ENCODE data around the gene TMEM114. TPM values are rescaled to one million over a fixed set of nuclear protein-coding genes. Genes with fewer than 3 reads are reported as not detected.

TMEM114 gene
- total and polyA plus RNA-seq, 3 experiments from 2014 or later = not detected

- ChIA-PET CTCF (no interaction called here), POLR2A (no interaction called here)
- no peaks in the 10 kb centered on the region for H3K9me3 ChIP-seq (ENCODE audit: low read length)
- Mint-ChIP-seq H3K9me3 (no peaks in the 10 kb centered on the region), H3K36me3 (peaks cover 0 to 23% (median 0%) of the 10 kb centered on the region in 3 donors), H3K4me1 (peaks cover 17 to 36% (median 29%) of the 10 kb centered on the region in 3 donors), H3K27ac (peak overlapping the region; percentile 10 to 93 (median 88)), H3K4me3 (peak overlapping the region; percentile 90 to 97 (median 93)), H3K27me3 (peaks cover 5 to 7% of the 10 kb centered on the region in 2 donors)
- peaks cover 15% of the 10 kb centered on the region for H3K4me1 ChIP-seq (ENCODE audit: insufficient read depth, low read length)
- DNase-seq = no peak
- no peaks in the 10 kb centered on the region for H3K27me3 ChIP-seq (ENCODE audit: insufficient read depth, low read length, poor library complexity, severe bottlenecking)
- H3K27ac ChIP-seq (ENCODE audit: low read depth, low read length) = no peak overlapping the region
- H3K4me3 ChIP-seq (ENCODE audit: low read length) = peak overlapping the region; percentile 96
- no peaks in the 10 kb centered on the region for H3K36me3 ChIP-seq (ENCODE audit: insufficient read depth, low read length)
These were observed 30.9 kb upstream of the TMEM114 start for GRCh38 chr16:8621222-8621571.

GRCh38 chr16:8620535-8620934 is 30.2 kb upstream of the TMEM114 start:
- Mint-ChIP-seq H3K4me3 (peak overlapping the region; percentile 90 to 97 (median 93)), H3K9me3 (no peaks in the 10 kb centered on the region), H3K27me3 (peaks cover 7 to 11% of the 10 kb centered on the region in 2 donors), H3K4me1 (peaks cover 17 to 31% (median 29%) of the 10 kb centered on the region in 3 donors), H3K36me3 (peaks cover 0 to 17% (median 0%) of the 10 kb centered on the region in 3 donors), H3K27ac (peak overlapping the region in 4 of 8 donors; percentile 58 to 89 (median 88))
- ChIA-PET POLR2A (no interaction called here), CTCF (no interaction called here)
- Histone ChIP-seq H3K4me3 (ENCODE audit: low read length) (no peak overlapping the region), H3K36me3 (ENCODE audit: insufficient read depth, low read length) (no peaks in the 10 kb centered on the region), H3K27ac (ENCODE audit: low read depth, low read length) (no peak overlapping the region), H3K4me1 (ENCODE audit: insufficient read depth, low read length) (peaks cover 15% of the 10 kb centered on the region), H3K9me3 (ENCODE audit: low read length) (no peaks in the 10 kb centered on the region), H3K27me3 (ENCODE audit: insufficient read depth, low read length, poor library complexity, severe bottlenecking) (no peaks in the 10 kb centered on the region)
- DNase-seq = no peak

GRCh38 chr16:8619671-8620370 is 29.5 kb upstream of the TMEM114 start:
- H3K4me3 ChIP-seq (ENCODE audit: low read length) = no peak overlapping the region
- POLR2A ChIA-PET = no interaction called here
- Mint-ChIP-seq H3K27me3 (peaks cover 7 to 11% of the 10 kb centered on the region in 2 donors), H3K27ac (peak overlapping the region in 1 of 8 donors; percentile 24), H3K9me3 (no peaks in the 10 kb centered on the region), H3K4me1 (peaks cover 13 to 26% (median 25%) of the 10 kb centered on the region in 3 donors), H3K4me3 (peak overlapping the region in 3 of 7 donors; percentile 12 to 90 (median 24)), H3K36me3 (peaks cover 0 to 11% (median 0%) of the 10 kb centered on the region in 3 donors)
- DNase-seq = no peak
- peaks cover 15% of the 10 kb centered on the region for H3K4me1 ChIP-seq (ENCODE audit: insufficient read depth, low read length)
- CTCF ChIA-PET = no interaction called here
- H3K36me3 ChIP-seq (ENCODE audit: insufficient read depth, low read length) = no peaks in the 10 kb centered on the region
- H3K27ac ChIP-seq (ENCODE audit: low read depth, low read length) = no peak overlapping the region
- H3K27me3 ChIP-seq (ENCODE audit: insufficient read depth, low read length, poor library complexity, severe bottlenecking) = no peaks in the 10 kb centered on the region
- H3K9me3 ChIP-seq (ENCODE audit: low read length) = no peaks in the 10 kb centered on the region

- no peaks in the 10 kb centered on the region for H3K9me3 ChIP-seq (ENCODE audit: low read length)
- Mint-ChIP-seq H3K36me3 (no peaks in the 10 kb centered on the region), H3K27ac (no peak overlapping the region), H3K4me3 (no peak overlapping the region), H3K9me3 (no peaks in the 10 kb centered on the region), H3K4me1 (no peaks in the 10 kb centered on the region), H3K27me3 (peaks cover 16 to 40% of the 10 kb centered on the region in 2 donors)
- CTCF ChIA-PET = no interaction called here
- DNase-seq = no peak
- no peak overlapping the region for H3K4me3 ChIP-seq (ENCODE audit: low read length)
- no peak overlapping the region for H3K27ac ChIP-seq (ENCODE audit: low read depth, low read length)
- no peaks in the 10 kb centered on the region for H3K4me1 ChIP-seq (ENCODE audit: insufficient read depth, low read length)
- POLR2A ChIA-PET = no interaction called here
- H3K36me3 ChIP-seq (ENCODE audit: insufficient read depth, low read length) = no peaks in the 10 kb centered on the region
- no peaks in the 10 kb centered on the region for H3K27me3 ChIP-seq (ENCODE audit: insufficient read depth, low read length, poor library complexity, severe bottlenecking)
These were observed 24.2 kb upstream of the TMEM114 start for GRCh38 chr16:8614435-8615029.

DNA sequence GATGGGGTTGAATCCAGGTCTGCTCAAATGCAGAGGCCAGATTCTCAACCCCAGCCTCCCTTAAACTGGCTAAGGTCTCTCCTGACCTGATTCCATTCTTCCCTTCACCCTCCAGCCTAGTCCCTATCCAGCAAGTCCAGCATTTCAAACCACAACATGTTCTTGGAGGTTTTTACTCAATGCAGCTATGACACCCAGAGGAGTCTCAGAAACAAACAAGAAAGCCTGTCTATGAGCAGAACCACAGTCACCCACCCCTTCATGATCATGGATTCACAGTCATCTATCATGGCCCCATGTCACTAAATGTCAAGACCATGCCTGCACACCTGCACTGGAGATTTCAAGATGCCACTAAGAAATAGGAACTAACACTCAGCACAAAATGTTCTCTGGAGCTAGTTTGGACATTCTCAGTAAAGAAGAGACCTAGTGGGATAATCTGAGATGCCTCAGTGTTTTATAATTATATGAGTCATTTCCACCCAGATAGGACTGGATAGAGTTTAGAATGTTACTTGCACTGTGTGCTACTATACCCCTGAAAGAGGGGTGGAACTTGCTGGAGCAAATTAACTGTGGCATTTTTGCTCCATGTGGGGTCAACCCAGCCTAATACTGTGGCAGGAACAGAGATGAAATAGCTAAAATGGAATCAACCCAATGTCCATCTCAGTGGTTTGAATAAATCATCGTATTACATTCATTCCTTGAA is 21.7 kb upstream of the TMEM114 start:
- H3K4me1 Mint-ChIP-seq = no peaks in the 10 kb centered on the region
- no peaks in the 10 kb centered on the region for H3K36me3 Mint-ChIP-seq
- no peak overlapping the region for H3K27ac Mint-ChIP-seq
- Histone ChIP-seq H3K27me3 (ENCODE audit: insufficient read depth, low read length, poor library complexity, severe bottlenecking) (no peaks in the 10 kb centered on the region), H3K36me3 (ENCODE audit: insufficient read depth, low read length) (no peaks in the 10 kb centered on the region), H3K4me3 (ENCODE audit: low read length) (no peak overlapping the region), H3K9me3 (ENCODE audit: low read length) (no peaks in the 10 kb centered on the region), H3K27ac (ENCODE audit: low read depth, low read length) (no peak overlapping the region), H3K4me1 (ENCODE audit: insufficient read depth, low read length) (no peaks in the 10 kb centered on the region)
- ChIA-PET POLR2A (no interaction called here), CTCF (no interaction called here)
- H3K9me3 Mint-ChIP-seq = no peaks in the 10 kb centered on the region
- peaks cover 19 to 49% of the 10 kb centered on the region in 2 donors for H3K27me3 Mint-ChIP-seq
- DNase-seq = no peak
- H3K4me3 Mint-ChIP-seq = no peak overlapping the region

GRCh38 chr16:8611122-8611521 is 20.8 kb upstream of the TMEM114 start:
- no peak for DNase-seq
- CTCF ChIA-PET = no interaction called here
- no peak overlapping the region for H3K27ac Mint-ChIP-seq
- H3K4me3 Mint-ChIP-seq = no peak overlapping the region
- H3K9me3 Mint-ChIP-seq = no peaks in the 10 kb centered on the region
- POLR2A ChIA-PET = no interaction called here
- Histone ChIP-seq H3K27me3 (ENCODE audit: insufficient read depth, low read length, poor library complexity, severe bottlenecking) (no peaks in the 10 kb centered on the region), H3K9me3 (ENCODE audit: low read length) (no peaks in the 10 kb centered on the region), H3K27ac (ENCODE audit: low read depth, low read length) (no peak overlapping the region), H3K4me3 (ENCODE audit: low read length) (no peak overlapping the region), H3K36me3 (ENCODE audit: insufficient read depth, low read length) (no peaks in the 10 kb centered on the region), H3K4me1 (ENCODE audit: insufficient read depth, low read length) (no peaks in the 10 kb centered on the region)
- H3K4me1 Mint-ChIP-seq = no peaks in the 10 kb centered on the region
- H3K36me3 Mint-ChIP-seq = no peaks in the 10 kb centered on the region
- peaks cover 19 to 52% of the 10 kb centered on the region in 2 donors for H3K27me3 Mint-ChIP-seq

- H3K27ac ChIP-seq (ENCODE audit: low read depth, low read length) = no peak overlapping the region
- no peak overlapping the region for H3K4me3 Mint-ChIP-seq
- POLR2A ChIA-PET = no interaction called here
- H3K4me1 Mint-ChIP-seq = no peaks in the 10 kb centered on the region
- peaks cover 21 to 43% of the 10 kb centered on the region in 2 donors for H3K27me3 Mint-ChIP-seq
- no peak overlapping the region for H3K4me3 ChIP-seq (ENCODE audit: low read length)
- no peaks in the 10 kb centered on the region for H3K36me3 Mint-ChIP-seq
- no peaks in the 10 kb centered on the region for H3K27me3 ChIP-seq (ENCODE audit: insufficient read depth, low read length, poor library complexity, severe bottlenecking)
- no peak for DNase-seq
- no peak overlapping the region for H3K27ac Mint-ChIP-seq
- no peaks in the 10 kb centered on the region for H3K9me3 Mint-ChIP-seq
- H3K9me3 ChIP-seq (ENCODE audit: low read length) = no peaks in the 10 kb centered on the region
- no peaks in the 10 kb centered on the region for H3K4me1 ChIP-seq (ENCODE audit: insufficient read depth, low read length)
- CTCF ChIA-PET = no interaction called here
- no peaks in the 10 kb centered on the region for H3K36me3 ChIP-seq (ENCODE audit: insufficient read depth, low read length)
These were observed 16.9 kb upstream of the TMEM114 start for GRCh38 chr16:8607214-8607613.

DNA sequence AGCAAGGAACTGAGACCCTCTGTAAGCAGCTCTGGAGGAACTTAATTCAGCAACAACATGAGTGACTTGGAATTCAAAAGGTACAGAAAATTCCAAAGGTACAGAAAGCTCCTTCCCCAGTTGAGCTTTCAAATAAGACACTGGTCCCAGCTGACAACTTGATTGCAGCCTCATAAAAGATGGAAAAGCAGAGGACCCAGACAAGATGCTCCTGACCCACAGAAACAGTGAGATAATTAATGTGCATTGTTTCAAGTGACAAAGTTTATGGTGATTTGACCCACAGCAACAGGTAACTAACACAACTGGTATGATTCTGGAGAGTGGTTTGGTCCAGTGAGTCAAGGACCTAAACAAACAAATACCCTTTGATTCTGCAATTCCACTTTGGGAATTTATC is 15.2 kb upstream of the TMEM114 start:
- no peaks in the 10 kb centered on the region for H3K4me1 Mint-ChIP-seq
- no peak overlapping the region for H3K27ac ChIP-seq (ENCODE audit: low read depth, low read length)
- H3K27me3 ChIP-seq (ENCODE audit: insufficient read depth, low read length, poor library complexity, severe bottlenecking) = no peaks in the 10 kb centered on the region
- no peaks in the 10 kb centered on the region for H3K4me1 ChIP-seq (ENCODE audit: insufficient read depth, low read length)
- H3K4me3 ChIP-seq (ENCODE audit: low read length) = no peak overlapping the region
- H3K36me3 ChIP-seq (ENCODE audit: insufficient read depth, low read length) = no peaks in the 10 kb centered on the region
- H3K27me3 Mint-ChIP-seq = peaks cover 13 to 36% of the 10 kb centered on the region in 2 donors
- H3K4me3 Mint-ChIP-seq = no peak overlapping the region
- no peak for DNase-seq
- H3K36me3 Mint-ChIP-seq = no peaks in the 10 kb centered on the region
- POLR2A ChIA-PET = no interaction called here
- CTCF ChIA-PET = no interaction called here
- no peaks in the 10 kb centered on the region for H3K9me3 Mint-ChIP-seq
- no peak overlapping the region for H3K27ac Mint-ChIP-seq
- H3K9me3 ChIP-seq (ENCODE audit: low read length) = no peaks in the 10 kb centered on the region
